DMS79 (cell line): ENCODE measurements around the gene GPM6B.

Source experiments
- DNase-seq: peaks from one replicate; lab custom pipeline; 2025; lab: John Stamatoyannopoulos, UW

The GPM6B gene

GRCh38 chrX:13816643-13817627 lies at the start of gene GPM6B:
Gene GPM6B, minus strand, starts transcription at chrX:13817093. Its CDS starts 189 bp downstream, at chrX:13816904.
- no peak for DNase-seq

- DNase-seq: no peak
These were observed 47.4 kb upstream of the GPM6B start for GRCh38 chrX:13864264-13864663.

- DNase-seq: no peak
These were observed 46.4 kb upstream of the GPM6B start for GRCh38 chrX:13863324-13863723.

GRCh38 chrX:13859724-13860123 lies 42.8 kb upstream of the GPM6B start:
- no peak for DNase-seq

- DNase-seq: no peak
These were observed 40.9 kb upstream of the GPM6B start for GRCh38 chrX:13857804-13858203.

GRCh38 chrX:13855689-13856450 lies 39.0 kb upstream of the GPM6B start:
- no peak for DNase-seq

GRCh38 chrX:13854003-13854402 lies 37.1 kb upstream of the GPM6B start:
- no peak for DNase-seq

- DNase-seq: no peak
These were observed 35.3 kb upstream of the GPM6B start for GRCh38 chrX:13852001-13852695.

GRCh38 chrX:13845721-13846378 lies 29.0 kb upstream of the GPM6B start:
- no peak for DNase-seq

GRCh38 chrX:13843150-13843721 lies 26.3 kb upstream of the GPM6B start:
- DNase-seq: no peak

- no peak for DNase-seq
These were observed 23.2 kb upstream of the GPM6B start for GRCh38 chrX:13840121-13840520.

GRCh38 chrX:13837290-13837745 lies 20.4 kb upstream of the GPM6B start:
- no peak for DNase-seq

GRCh38 chrX:13836575-13836974 lies 19.7 kb upstream of the GPM6B start:
- DNase-seq: no peak

- no peak for DNase-seq
These were observed 18.9 kb upstream of the GPM6B start for GRCh38 chrX:13835825-13836224.

- DNase-seq: no peak
These were observed 17.5 kb upstream of the GPM6B start for GRCh38 chrX:13834355-13834754.

GRCh38 chrX:13829983-13830382 lies 13.1 kb upstream of the GPM6B start:
- no peak for DNase-seq

- DNase-seq: no peak
These were observed 11.5 kb upstream of the GPM6B start for GRCh38 chrX:13828392-13828791.

- DNase-seq: no peak
These were observed 10.6 kb upstream of the GPM6B start for GRCh38 chrX:13827298-13828090.

GRCh38 chrX:13826770-13827169 lies 9.9 kb upstream of the GPM6B start:
- DNase-seq: no peak

GRCh38 chrX:13825178-13825762 lies 8.4 kb upstream of the GPM6B start:
- no peak for DNase-seq
